Heart right ventricle (tissue), 16 donors: ENCODE results near the gene IMMP2L. TPM values are rescaled to one million over a fixed set of nuclear protein-coding genes. Genes with fewer than 3 reads are reported as not detected.

ENCODE experiments used
- ATAC-seq, 8 donors: fragments of 200-7000 bp; cut with Tn5 transposase; one replicate each; pipeline ENCODE4 v1.9.1; 2020; ENCODE audit warnings: mild to moderate bottlenecking in 8 of 8, moderate library complexity in 8 of 8, moderate number of reproducible peaks in 1 of 8
- DNase-seq, 2 donors: peaks; one replicate each; pipeline ENCODE4 v3.0.0-alpha.2; 2020
- H3K27ac ChIP-seq, 10 donors: fragments of 200-600 bp; sonication (generic) in 2 of 10; one replicate each; pipeline versions ENCODE4 v1.5.0 to v1.8.0; 2020 to 2022; ENCODE audit warnings: mild to moderate bottlenecking in 3 of 10
- H3K27me3 ChIP-seq, 7 donors: fragments of 200-600 bp; one replicate each; pipeline ENCODE4 v1.8.0; 2021 to 2022; ENCODE audit warnings: mild to moderate bottlenecking in 2 of 7
- H3K36me3 ChIP-seq, 9 donors: fragments of 200-600 bp; sonication (generic) in 1 of 9; one replicate each; pipeline versions ENCODE4 v1.5.0 to v1.8.0; 2020 to 2022; ENCODE audit warnings: mild to moderate bottlenecking in 2 of 9
- H3K4me1 ChIP-seq, 9 donors: fragments of 200-600 bp; sonication (generic) in 1 of 9; one replicate each; pipeline versions ENCODE4 v1.5.0 to v1.8.0; 2020 to 2022; ENCODE audit warnings: mild to moderate bottlenecking in 4 of 9
- H3K4me3 ChIP-seq, 10 donors: fragments of 200-600 bp; sonication (generic) in 2 of 10; one replicate each; pipeline versions ENCODE4 v1.5.0 to v1.8.0; 2020 to 2022; ENCODE audit warnings: mild to moderate bottlenecking in 7 of 10, moderate library complexity in 2 of 10
- H3K9me3 ChIP-seq, 11 donors: fragments of 200-600 bp in 10 of 11; sonication (generic) in 2 of 11; one replicate each; pipeline versions ENCODE4 v1.5.0 to v1.8.0; 2013 to 2022; ENCODE audit warnings: mild to moderate bottlenecking in 2 of 11, control low read depth in 1 of 11, moderate library complexity in 1 of 11
- WGBS, 2 donors: extraction: QIAGEN DNeasy Blood & Tissue Kit; methylation state at CpG; one replicate each; pipeline ENCODE4 v1.1.7; 2013; ENCODE audit warnings: inconsistent platforms in 1 of 2; 5-methylcytosine and 5-hydroxymethylcytosine counted together
- intact Hi-C, 10 donors: fragments of 100-400 bp; cut with DNase I; formaldehyde crosslinking; loops; one replicate each; pipeline versions ENCODE4 v1.11.1 to v1.14.2; 2022
- polyA plus RNA-seq, 2 donors: library from polyadenylated mRNA; stranded (reverse); fragments of 200-250 nt; gene quantifications; one replicate each; pipeline ENCODE4 v1.2.3, GENCODE V29; 2013
- total RNA-seq, 10 donors: library from RNA; stranded (reverse); fragmentation: NEBNext Ultra II Directional in 3 of 10; extraction: Animal tissue kit (Norgen Biotek cat#: 25700) in 3 of 10; gene quantifications; one replicate each; pipeline versions ENCODE4 v1.2.1 to v1.2.4, GENCODE V29; 2021 to 2023
- TF ChIP-seq, protein P1 (sequence below), 9 donors: fragments of 200-600 bp; sonication (generic) in 2 of 9; IDR thresholded peaks; one replicate each; pipeline versions ENCODE4 v1.5.0 to v1.8.0; 2021 to 2022; ENCODE audit warnings: antibody characterized with exemption in 9 of 9, mild to moderate bottlenecking in 5 of 9, moderate library complexity in 1 of 9
- donor health status: Arrhythmogenic right ventricular cardiomyopathy.
- donor health status: ischemic (EF 13 %, LVEDD 7.1; RV severe dilation, severe dysfunction).
- donor health status: healthy with polysubstance abuse.
- donor health status: DM: no; HTN: yes; CAD: no.
- donor health status: DM: no; HTN: no; CAD: no.
- donor health status: ischemic (EF 25% LVEDD 6.9; RV normal size, moderate dysfunction).
- donor health status: ischemic (EF 25% LVEDD 5.7; RV mildly dilated, moderate dysfunction).
- donor health status: healthy.
- donor health status: DM: yes; HTN: yes; CAD: no.
- donor health status: Ischemic cardiomyopathy.
- donor health status: ischemic (EF 35%, LVEDD 5.7; RV mildly dilated, moderate dysfunction).
- donor health status: nonischemic (EF 11% LVEDD 7.7; RV severe dilation, severe dysfunction).
- donor health status: DM: yes; HTN: yes; CAD: no.
- donor health status: PGD.
- donor health status: ischemic (EF 29% LVEDD 5.4; RV normal size, mild dysfunction).
- donor health status: nonischemic (EF 23%, LVEDD 6.1; RV moderate dilation, normal function).

The IMMP2L gene
- total and polyA plus RNA-seq, 12 donors, result 4.3 to 20.8 (median 17.3) TPM

DNA sequence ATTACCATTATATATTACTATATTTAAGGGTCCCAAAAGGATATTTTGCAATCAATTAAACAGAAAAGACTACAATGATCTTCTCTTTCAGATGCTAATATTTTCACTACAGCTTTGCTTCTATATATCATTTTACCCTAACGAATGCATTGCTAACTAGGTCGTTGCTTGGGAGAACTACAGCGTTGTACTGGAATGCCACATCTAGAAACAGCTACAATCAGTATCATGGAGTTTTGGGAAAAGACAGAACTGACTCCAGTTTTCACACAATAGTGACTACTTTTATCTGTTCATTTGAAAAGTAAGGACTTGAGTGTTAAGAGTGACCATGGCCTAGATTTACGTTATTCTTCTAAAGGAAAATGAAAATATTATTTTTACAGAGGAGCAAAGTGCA lies 432.9 kb downstream of the IMMP2L start:
- intact Hi-C loops, result no loop called here
- ATAC-seq, result no peak
- TF ChIP-seq, protein P1, sequence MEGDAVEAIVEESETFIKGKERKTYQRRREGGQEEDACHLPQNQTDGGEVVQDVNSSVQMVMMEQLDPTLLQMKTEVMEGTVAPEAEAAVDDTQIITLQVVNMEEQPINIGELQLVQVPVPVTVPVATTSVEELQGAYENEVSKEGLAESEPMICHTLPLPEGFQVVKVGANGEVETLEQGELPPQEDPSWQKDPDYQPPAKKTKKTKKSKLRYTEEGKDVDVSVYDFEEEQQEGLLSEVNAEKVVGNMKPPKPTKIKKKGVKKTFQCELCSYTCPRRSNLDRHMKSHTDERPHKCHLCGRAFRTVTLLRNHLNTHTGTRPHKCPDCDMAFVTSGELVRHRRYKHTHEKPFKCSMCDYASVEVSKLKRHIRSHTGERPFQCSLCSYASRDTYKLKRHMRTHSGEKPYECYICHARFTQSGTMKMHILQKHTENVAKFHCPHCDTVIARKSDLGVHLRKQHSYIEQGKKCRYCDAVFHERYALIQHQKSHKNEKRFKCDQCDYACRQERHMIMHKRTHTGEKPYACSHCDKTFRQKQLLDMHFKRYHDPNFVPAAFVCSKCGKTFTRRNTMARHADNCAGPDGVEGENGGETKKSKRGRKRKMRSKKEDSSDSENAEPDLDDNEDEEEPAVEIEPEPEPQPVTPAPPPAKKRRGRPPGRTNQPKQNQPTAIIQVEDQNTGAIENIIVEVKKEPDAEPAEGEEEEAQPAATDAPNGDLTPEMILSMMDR (IDR thresholded peaks at IDR 0.05), result no peak
- Histone ChIP-seq H3K36me3 (no peaks in the 10 kb centered on the region), H3K27ac (no peak overlapping the region), H3K9me3 (no peaks in the 10 kb centered on the region), H3K4me3 (no peak overlapping the region), H3K4me1 (no peaks in the 10 kb centered on the region), H3K27me3 (no peaks in the 10 kb centered on the region)
- DNase-seq, result no peak
- WGBS, 2 donors, result 90 to 92% methylated on average over 4 of the region's 4 CpGs

DNA sequence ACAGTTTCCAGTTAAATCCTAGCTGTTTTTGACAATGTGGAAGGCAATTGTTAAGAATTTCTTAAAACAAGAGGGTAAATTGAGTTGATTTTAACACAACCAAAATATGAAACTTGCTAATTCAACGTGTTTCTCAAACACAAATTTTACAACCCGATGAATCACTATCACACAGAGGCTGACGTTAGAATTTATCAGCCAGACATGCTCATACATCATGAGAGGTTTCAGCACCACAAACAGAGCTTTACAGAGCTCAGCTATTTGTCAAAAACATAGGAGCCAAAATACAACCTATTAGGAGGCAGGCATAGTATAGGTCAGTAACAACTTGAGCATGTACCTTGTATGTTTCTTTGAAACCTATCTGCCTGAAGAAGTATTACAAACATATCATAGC lies 435.3 kb downstream of the IMMP2L start:
- WGBS, 2 donors, result 22 to 26% methylated on average over 3 of the region's 3 CpGs
- intact Hi-C loops, result no loop called here
- Histone ChIP-seq H3K27ac (no peak overlapping the region), H3K4me3 (no peak overlapping the region), H3K9me3 (no peaks in the 10 kb centered on the region), H3K4me1 (no peaks in the 10 kb centered on the region), H3K27me3 (no peaks in the 10 kb centered on the region), H3K36me3 (no peaks in the 10 kb centered on the region)
- DNase-seq (no peak), ATAC-seq (no peak)
- TF ChIP-seq, protein P1 (IDR thresholded peaks at IDR 0.05), result no peak

GRCh38 chr7:111115966-111116365 lies 446.3 kb downstream of the IMMP2L start:
- Histone ChIP-seq H3K36me3 (no peaks in the 10 kb centered on the region), H3K4me1 (peaks cover 0 to 22% (median 11%) of the 10 kb centered on the region in 9 donors), H3K4me3 (no peak overlapping the region), H3K27me3 (no peaks in the 10 kb centered on the region), H3K9me3 (no peaks in the 10 kb centered on the region), H3K27ac (no peak overlapping the region)
- WGBS, 2 donors, result 91 to 98% methylated on average over 2 of the region's 2 CpGs
- intact Hi-C loops, result no loop called here
- DNase-seq, result no peak
- no peak for ATAC-seq
- TF ChIP-seq, protein P1 (IDR thresholded peaks at IDR 0.05), result no peak

DNA sequence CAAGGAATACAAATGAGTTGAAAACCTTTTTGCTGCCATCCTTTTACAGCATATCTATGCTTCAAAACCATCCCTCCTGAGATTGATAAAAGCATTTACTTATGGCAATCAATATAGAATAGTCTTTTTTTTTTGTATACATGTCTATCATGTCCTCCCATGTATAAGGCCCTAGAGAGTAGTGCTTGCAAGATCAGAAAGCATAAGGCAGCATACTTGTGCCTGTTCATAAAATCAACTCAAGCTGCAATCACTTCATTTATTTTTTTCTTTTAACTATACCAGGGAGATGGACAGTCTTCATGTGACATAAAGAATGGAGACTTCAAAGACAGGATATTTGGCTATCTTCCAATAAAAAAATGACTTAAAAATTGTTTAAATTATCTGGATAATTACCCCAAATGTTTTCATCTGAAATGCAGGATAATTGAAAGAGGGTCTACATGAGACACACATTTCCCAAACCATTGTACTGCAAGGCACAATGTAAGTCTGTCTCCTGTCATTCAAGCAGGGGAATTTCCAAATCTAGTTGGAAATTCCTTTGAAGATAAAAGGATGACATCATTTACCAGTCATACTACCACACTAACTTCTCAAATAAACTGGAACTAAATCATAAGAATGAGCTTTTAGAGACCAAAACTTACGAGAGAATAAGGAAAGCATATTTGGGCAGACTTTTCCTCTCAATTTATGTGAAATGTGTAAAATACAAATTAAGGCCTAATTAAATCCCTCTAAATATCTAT lies 448.9 kb downstream of the IMMP2L start:
- H3K4me1 ChIP-seq, result peaks cover 0 to 22% (median 11%) of the 10 kb centered on the region in 9 donors
- WGBS, 2 donors, result 53 to 55% methylated on average over 1 of the region's 1 CpG

More for the DNA sequence above, 448.9 kb downstream of the IMMP2L start:
- ATAC-seq (no peak), DNase-seq (no peak)
- intact Hi-C loops, result no loop called here
- no peaks in the 10 kb centered on the region for H3K36me3 ChIP-seq
- H3K27me3 ChIP-seq, result no peaks in the 10 kb centered on the region
- no peak overlapping the region for H3K27ac ChIP-seq
- H3K9me3 ChIP-seq, result no peaks in the 10 kb centered on the region
- TF ChIP-seq, protein P1 (IDR thresholded peaks at IDR 0.05), result no peak
- no peak overlapping the region for H3K4me3 ChIP-seq
